GM23338 (cell line): ENCODE measurements around the gene FAM200C.

ENCODE experiments used
- CTCF ChIP-seq, 2 experiments: fragments of 200-600 bp in 1 of 2; sonication (generic) in 1 of 2; conservative IDR thresholded peaks; 2 replicates each; pipeline versions ENCODE4 v1.5.1 to v1.6.1; 2016 to 2017; ENCODE audit warnings: antibody characterized with exemption in 2 of 2, low read depth in 2 of 2, mild to moderate bottlenecking in 2 of 2, moderate library complexity in 1 of 2
- POLR2AphosphoS5 ChIP-seq: IDR thresholded peaks from 2 replicates; pipeline ENCODE4 v1.6.1; 2016; ENCODE audit warnings: antibody characterized with exemption, low read depth
- TF ChIP-seq, protein P1 (sequence below): IDR thresholded peaks from one replicate; pipeline ENCODE4 v1.6.1; 2018; ENCODE audit warnings: antibody characterized with exemption; ENCODE audit not compliant: unreplicated experiment

DNA sequence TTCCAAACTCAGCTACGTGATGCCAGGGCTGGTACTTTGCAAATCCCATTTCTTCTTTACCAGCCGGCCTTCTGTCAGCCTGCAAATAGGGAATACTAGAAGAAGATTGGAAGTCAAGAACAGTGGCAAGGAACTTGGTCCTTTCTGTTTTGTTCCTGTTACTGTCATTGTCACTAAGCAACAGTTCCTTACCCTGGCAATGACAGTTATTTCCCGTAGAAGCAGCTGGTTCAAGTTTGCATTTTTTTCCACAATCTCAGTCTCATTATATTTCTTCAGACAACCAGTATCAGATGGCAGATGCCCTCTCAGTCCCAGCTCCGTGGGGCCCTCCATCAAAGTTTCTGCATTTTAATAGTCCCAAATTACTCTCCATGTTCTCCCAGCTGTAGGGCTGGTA lies 20.3 kb downstream of the FAM200C start:
- TF ChIP-seq POLR2AphosphoS5 (no peak), CTCF (conservative IDR thresholded peaks at IDR 0.05; ENCODE audit: low read depth in 2 of 2) (no peak)
- TF ChIP-seq, protein P1, sequence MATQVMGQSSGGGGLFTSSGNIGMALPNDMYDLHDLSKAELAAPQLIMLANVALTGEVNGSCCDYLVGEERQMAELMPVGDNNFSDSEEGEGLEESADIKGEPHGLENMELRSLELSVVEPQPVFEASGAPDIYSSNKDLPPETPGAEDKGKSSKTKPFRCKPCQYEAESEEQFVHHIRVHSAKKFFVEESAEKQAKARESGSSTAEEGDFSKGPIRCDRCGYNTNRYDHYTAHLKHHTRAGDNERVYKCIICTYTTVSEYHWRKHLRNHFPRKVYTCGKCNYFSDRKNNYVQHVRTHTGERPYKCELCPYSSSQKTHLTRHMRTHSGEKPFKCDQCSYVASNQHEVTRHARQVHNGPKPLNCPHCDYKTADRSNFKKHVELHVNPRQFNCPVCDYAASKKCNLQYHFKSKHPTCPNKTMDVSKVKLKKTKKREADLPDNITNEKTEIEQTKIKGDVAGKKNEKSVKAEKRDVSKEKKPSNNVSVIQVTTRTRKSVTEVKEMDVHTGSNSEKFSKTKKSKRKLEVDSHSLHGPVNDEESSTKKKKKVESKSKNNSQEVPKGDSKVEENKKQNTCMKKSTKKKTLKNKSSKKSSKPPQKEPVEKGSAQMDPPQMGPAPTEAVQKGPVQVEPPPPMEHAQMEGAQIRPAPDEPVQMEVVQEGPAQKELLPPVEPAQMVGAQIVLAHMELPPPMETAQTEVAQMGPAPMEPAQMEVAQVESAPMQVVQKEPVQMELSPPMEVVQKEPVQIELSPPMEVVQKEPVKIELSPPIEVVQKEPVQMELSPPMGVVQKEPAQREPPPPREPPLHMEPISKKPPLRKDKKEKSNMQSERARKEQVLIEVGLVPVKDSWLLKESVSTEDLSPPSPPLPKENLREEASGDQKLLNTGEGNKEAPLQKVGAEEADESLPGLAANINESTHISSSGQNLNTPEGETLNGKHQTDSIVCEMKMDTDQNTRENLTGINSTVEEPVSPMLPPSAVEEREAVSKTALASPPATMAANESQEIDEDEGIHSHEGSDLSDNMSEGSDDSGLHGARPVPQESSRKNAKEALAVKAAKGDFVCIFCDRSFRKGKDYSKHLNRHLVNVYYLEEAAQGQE, result no peak
